GM20000 (cell line): Measurements from ENCODE around the gene HBG2.

Source experiments
- DNase-seq: peaks from one replicate; pipeline ENCODE4 v3.0.0; 2012; ENCODE audit warnings: low spot score
- CTCF ChIP-seq: IDR thresholded peaks from 2 replicates; pipeline ENCODE4 v1.5.1; 2012; ENCODE audit warnings: mild to moderate bottlenecking, control low read depth; ENCODE audit errors: extremely low read depth, missing control alignments

The HBG2 gene

GRCh38 chr11:5293028-5293427 is 38.4 kb upstream of the HBG2 start:
- no peak for TF ChIP-seq CTCF
- DNase-seq: no peak

GRCh38 chr11:5291207-5291838 is 36.7 kb upstream of the HBG2 start:
- DNase-seq: peak; percentile 65

GRCh38 chr11:5290106-5290505 is 35.5 kb upstream of the HBG2 start:
- DNase-seq: no peak
- TF ChIP-seq CTCF: no peak

More at GRCh38 chr11:5291207-5291838, 36.7 kb upstream of the HBG2 start:
- peak; percentile 50 for TF ChIP-seq CTCF

GRCh38 chr11:5289696-5290095 is 35.1 kb upstream of the HBG2 start:
- no peak for DNase-seq
- no peak for TF ChIP-seq CTCF

- no peak for DNase-seq
Measured at GRCh38 chr11:5288906-5289550, 34.4 kb upstream of the HBG2 start.

GRCh38 chr11:5288108-5288905 is 33.7 kb upstream of the HBG2 start:
- no peak for DNase-seq
- TF ChIP-seq CTCF: no peak

More at GRCh38 chr11:5288906-5289550, 34.4 kb upstream of the HBG2 start:
- no peak for TF ChIP-seq CTCF

- DNase-seq: no peak
- TF ChIP-seq CTCF: no peak
Measured at GRCh38 chr11:5286901-5287300, 32.3 kb upstream of the HBG2 start.
